Loucy (cell line): ENCODE data around the gene PITPNB.

Experiments
- EZH2phosphoT487 ChIP-seq: fragments of 200-600 bp; IDR thresholded peaks from 2 replicates; pipeline ENCODE4 v1.6.1; 2018; ENCODE audit warnings: antibody characterized with exemption, mild to moderate bottlenecking, moderate library complexity, borderline replicate concordance
- TF ChIP-seq, protein P1 (sequence below): fragments of 200-600 bp; sonication (generic); conservative IDR thresholded peaks from 2 replicates; pipeline ENCODE4 v1.5.1; 2014; ENCODE audit warnings: mild to moderate bottlenecking, antibody characterized with exemption, low read length

GRCh38 chr22:27911330-27911729 is 7.7 kb downstream of the PITPNB start:
- TF ChIP-seq, protein P1, sequence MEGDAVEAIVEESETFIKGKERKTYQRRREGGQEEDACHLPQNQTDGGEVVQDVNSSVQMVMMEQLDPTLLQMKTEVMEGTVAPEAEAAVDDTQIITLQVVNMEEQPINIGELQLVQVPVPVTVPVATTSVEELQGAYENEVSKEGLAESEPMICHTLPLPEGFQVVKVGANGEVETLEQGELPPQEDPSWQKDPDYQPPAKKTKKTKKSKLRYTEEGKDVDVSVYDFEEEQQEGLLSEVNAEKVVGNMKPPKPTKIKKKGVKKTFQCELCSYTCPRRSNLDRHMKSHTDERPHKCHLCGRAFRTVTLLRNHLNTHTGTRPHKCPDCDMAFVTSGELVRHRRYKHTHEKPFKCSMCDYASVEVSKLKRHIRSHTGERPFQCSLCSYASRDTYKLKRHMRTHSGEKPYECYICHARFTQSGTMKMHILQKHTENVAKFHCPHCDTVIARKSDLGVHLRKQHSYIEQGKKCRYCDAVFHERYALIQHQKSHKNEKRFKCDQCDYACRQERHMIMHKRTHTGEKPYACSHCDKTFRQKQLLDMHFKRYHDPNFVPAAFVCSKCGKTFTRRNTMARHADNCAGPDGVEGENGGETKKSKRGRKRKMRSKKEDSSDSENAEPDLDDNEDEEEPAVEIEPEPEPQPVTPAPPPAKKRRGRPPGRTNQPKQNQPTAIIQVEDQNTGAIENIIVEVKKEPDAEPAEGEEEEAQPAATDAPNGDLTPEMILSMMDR: no peak
- no peak for TF ChIP-seq EZH2phosphoT487
